Activated CD8-positive, alpha-beta memory T cell treated with anti-CD3 and anti-CD28 coated beads for 48 hours (primary cell): ENCODE results near the gene CCNYL1.

Experiments used
- DNase-seq, 3 experiments: peaks; one replicate each; pipeline ENCODE4 v3.0.0-alpha.2; 2020; ENCODE audit warnings: low read depth in 2 of 3, low spot score in 2 of 3

Gene CCNYL1

DNA sequence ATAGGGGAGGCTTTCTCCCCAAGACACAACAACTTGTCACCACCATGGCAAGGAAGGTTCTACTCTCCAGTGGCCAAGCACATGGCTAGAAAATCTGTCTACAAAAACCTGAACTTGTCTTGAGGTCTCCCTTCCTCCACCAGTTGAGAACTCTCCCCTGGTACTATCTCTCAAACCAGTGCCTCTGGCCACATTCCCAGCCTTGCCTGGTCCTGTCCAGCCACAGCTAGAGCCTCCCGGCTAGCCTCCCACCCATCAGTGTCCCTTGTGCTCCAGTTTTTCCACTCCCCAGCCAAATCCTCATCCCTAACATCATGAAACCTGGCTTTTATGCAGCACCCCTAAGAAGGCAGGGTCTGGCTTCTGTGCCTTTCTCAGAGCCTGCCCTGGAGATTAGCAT lies 79.5 kb downstream of the CCNYL1 start:
- no peak for DNase-seq

GRCh38 chr2:207791579-207792243 lies 80.3 kb downstream of the CCNYL1 start:
- no peak for DNase-seq

GRCh38 chr2:207792244-207792785 lies 80.9 kb downstream of the CCNYL1 start:
- DNase-seq, result no peak

GRCh38 chr2:207796585-207797350 lies 85.3 kb downstream of the CCNYL1 start:
- no peak for DNase-seq

- DNase-seq, result no peak
Measured at GRCh38 chr2:207801259-207801658, 89.8 kb downstream of the CCNYL1 start.

GRCh38 chr2:207802650-207803049 lies 91.2 kb downstream of the CCNYL1 start:
- DNase-seq, result no peak
